Body of pancreas (tissue), 4 donors: Measurements from ENCODE around the gene AGBL4. TPM values are rescaled to one million over a fixed set of nuclear protein-coding genes. Genes with fewer than 3 reads are reported as not detected.

ENCODE experiments used
- ATAC-seq: fragments of 150-250 bp; one replicate; pipeline ENCODE4 v1.9.1; 2016
- DNase-seq, 4 donors: peaks; one replicate each; pipeline ENCODE4 v3.0.0-alpha.2; 2019
- H3K27ac ChIP-seq, 4 donors: fragments of 200-600 bp; sonication (generic); 1 replicate in 3 of 4; 2 replicates in 1 of 4; pipeline versions ENCODE4 v1.5.1 to v1.6.1; 2016 to 2019; ENCODE audit warnings: mild to moderate bottlenecking in 1 of 4, mixed read lengths in 1 of 4, moderate library complexity in 1 of 4
- H3K27me3 ChIP-seq, 2 donors: fragments of 200-600 bp; sonication (generic); one replicate each; pipeline ENCODE4 v1.6.0; 2016; ENCODE audit warnings: mild to moderate bottlenecking in 1 of 2
- H3K36me3 ChIP-seq, 2 donors: fragments of 200-600 bp; sonication (generic); replicated peaks in 1 of 2; 2 replicates each; pipeline ENCODE4 v1.5.1; 2016; ENCODE audit warnings: low read depth in 2 of 2; ENCODE audit not compliant: insufficient read depth in 1 of 2
- H3K4me1 ChIP-seq: fragments of 200-600 bp; sonication (generic); one replicate; pipeline ENCODE4 v1.6.0; 2016
- H3K4me3 ChIP-seq, 2 donors: fragments of 200-600 bp; sonication (generic); 1 replicate in 1 of 2; 2 replicates in 1 of 2; pipeline ENCODE4 v1.5.1; 2016 to 2019
- H3K9me3 ChIP-seq, 3 donors: fragments of 200-600 bp; sonication (generic); 1 replicate in 2 of 3; 2 replicates in 1 of 3; pipeline ENCODE4 v1.5.1; 2016
- POLR2A ChIP-seq, 3 donors: fragments of 450-650 bp; IDR thresholded peaks; one replicate each; pipeline ENCODE4 v1.6.1; 2016; ENCODE audit warnings: antibody characterized with exemption in 3 of 3, mild to moderate bottlenecking in 2 of 3
- WGBS, 2 donors: methylation state at CpG; one replicate each; pipeline ENCODE4 v1.1.5; 2017; 5-methylcytosine and 5-hydroxymethylcytosine counted together
- intact Hi-C: fragments of 100-400 bp; cut with DNase I; formaldehyde crosslinking; loops from one replicate; pipeline ENCODE4 v1.15.1; 2023
- total RNA-seq, 2 donors: library from RNA; depleted of rRNA; stranded (reverse); fragments of >200 nt; gene quantifications; one replicate each; pipeline ENCODE4 v1.1.0, GENCODE V29; 2016
- TF ChIP-seq, protein P1 (sequence below), 7 experiments: fragments of 450-650 bp in 4 of 7; fragments of 200-600 bp in 3 of 7; sonication (generic) in 3 of 7; IDR thresholded peaks; one replicate each; pipeline ENCODE4 v1.5.1; 2016 to 2019; ENCODE audit warnings: antibody characterized with exemption in 7 of 7

Gene AGBL4
- total RNA-seq, 2 donors from 2014 or later: 0.33 to 0.78 TPM

DNA sequence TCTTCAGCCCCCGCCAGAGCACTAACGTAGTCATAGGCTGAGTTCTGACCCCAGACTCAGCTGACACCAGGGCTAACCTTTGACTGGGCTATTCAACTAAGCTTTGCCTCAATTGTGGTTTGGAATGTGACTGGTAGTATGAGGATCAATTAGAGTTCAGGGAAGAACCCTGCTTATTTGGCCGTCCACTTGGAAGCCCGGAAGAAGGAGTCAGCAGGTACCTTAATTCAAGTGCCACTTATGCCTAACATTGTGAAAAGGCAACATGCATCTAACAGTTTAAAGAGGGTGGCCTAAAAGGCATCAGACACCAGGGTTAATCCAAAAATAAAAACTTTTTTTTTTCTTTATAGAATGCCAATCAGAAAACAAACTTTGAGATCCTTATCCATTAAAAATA lies 1339.4 kb downstream of the AGBL4 start:
- WGBS, 2 donors: 86 to 94% methylated on average over 4 of the region's 4 CpGs
- Histone ChIP-seq H3K4me3 (no peak overlapping the region), H3K36me3 (no peaks in the 10 kb centered on the region), H3K27me3 (no peaks in the 10 kb centered on the region), H3K9me3 (no peaks in the 10 kb centered on the region), H3K4me1 (no peaks in the 10 kb centered on the region), H3K27ac (no peak overlapping the region)
- no peak for TF ChIP-seq POLR2A (IDR thresholded peaks at IDR 0.05)
- TF ChIP-seq, protein P1, sequence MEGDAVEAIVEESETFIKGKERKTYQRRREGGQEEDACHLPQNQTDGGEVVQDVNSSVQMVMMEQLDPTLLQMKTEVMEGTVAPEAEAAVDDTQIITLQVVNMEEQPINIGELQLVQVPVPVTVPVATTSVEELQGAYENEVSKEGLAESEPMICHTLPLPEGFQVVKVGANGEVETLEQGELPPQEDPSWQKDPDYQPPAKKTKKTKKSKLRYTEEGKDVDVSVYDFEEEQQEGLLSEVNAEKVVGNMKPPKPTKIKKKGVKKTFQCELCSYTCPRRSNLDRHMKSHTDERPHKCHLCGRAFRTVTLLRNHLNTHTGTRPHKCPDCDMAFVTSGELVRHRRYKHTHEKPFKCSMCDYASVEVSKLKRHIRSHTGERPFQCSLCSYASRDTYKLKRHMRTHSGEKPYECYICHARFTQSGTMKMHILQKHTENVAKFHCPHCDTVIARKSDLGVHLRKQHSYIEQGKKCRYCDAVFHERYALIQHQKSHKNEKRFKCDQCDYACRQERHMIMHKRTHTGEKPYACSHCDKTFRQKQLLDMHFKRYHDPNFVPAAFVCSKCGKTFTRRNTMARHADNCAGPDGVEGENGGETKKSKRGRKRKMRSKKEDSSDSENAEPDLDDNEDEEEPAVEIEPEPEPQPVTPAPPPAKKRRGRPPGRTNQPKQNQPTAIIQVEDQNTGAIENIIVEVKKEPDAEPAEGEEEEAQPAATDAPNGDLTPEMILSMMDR (IDR thresholded peaks at IDR 0.05): no peak
- intact Hi-C loops: no loop called here
- no peak for ATAC-seq
- DNase-seq: no peak

DNA sequence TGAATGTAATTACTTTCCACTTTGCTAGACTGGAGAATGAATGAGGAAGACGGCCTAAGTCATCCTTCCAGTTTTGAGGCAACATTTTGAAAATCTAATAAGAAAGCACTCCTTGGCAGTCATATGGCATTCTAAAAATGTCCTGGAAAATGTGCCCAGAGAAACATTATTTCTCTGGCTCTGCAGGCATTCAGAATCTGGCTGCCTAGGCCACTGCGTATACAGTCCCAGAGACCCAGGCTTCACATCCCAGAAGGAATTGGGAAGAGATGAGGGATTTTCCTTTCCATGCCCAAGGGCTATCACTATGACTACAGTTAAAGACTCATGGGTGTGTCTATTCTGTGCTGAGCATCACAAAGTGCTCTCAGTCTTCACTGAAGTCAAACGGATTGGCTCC lies 1339.9 kb downstream of the AGBL4 start:
- TF ChIP-seq, protein P1 (IDR thresholded peaks at IDR 0.05): no peak
- TF ChIP-seq POLR2A (IDR thresholded peaks at IDR 0.05): no peak
- no peaks in the 10 kb centered on the region for H3K9me3 ChIP-seq
- intact Hi-C loops: no loop called here
- WGBS, 2 donors: 82 to 87% methylated on average over 3 of the region's 3 CpGs
- H3K4me3 ChIP-seq: no peak overlapping the region
- no peaks in the 10 kb centered on the region for H3K4me1 ChIP-seq
- H3K27me3 ChIP-seq: no peaks in the 10 kb centered on the region
- no peak overlapping the region for H3K27ac ChIP-seq
- ATAC-seq: no peak
- DNase-seq: no peak
- no peaks in the 10 kb centered on the region for H3K36me3 ChIP-seq

DNA sequence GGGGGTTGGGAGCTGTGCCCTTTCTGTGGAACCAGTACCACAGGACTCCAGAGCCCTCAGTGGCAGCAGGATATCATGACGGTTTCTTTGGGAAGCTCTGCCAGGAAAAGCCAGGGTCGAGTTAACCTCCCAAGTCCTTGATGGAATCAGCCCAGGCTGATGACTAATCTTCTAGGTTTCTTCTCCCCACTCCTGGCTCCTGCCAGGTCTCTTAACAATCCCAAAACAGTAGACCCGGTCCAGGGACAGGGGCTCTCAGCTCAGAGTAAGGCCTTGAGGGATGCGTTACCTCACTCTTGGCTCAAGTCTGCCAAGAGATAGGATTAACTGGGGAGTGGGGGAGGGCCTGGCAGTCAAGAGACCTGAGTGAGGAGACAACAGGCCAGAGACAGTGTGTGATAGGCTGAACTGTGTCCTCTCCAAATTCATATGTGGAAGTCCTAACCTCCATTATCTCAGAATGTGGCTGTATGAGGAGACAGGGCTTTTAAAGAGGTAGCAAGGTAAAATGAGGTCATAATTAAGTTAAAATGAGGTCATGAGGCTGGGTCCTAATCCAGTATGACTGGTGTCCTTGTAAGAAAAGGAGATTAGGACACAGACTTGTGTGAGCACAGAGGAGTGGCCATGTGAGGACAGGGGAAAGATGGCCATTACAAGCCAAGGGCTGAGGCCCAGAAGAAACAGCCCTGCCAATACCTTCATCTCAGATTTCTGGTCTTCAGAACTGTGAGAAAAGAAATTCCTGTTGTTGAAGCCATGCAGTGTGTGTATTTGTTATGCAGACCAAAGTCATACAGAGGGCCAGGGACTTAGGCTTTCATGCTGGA lies 1342.1 kb downstream of the AGBL4 start:
- ATAC-seq (no peak), DNase-seq (no peak)
- Histone ChIP-seq H3K4me3 (no peak overlapping the region), H3K36me3 (no peaks in the 10 kb centered on the region), H3K4me1 (no peaks in the 10 kb centered on the region), H3K27me3 (no peaks in the 10 kb centered on the region), H3K27ac (no peak overlapping the region), H3K9me3 (no peaks in the 10 kb centered on the region)
- no peak for TF ChIP-seq POLR2A (IDR thresholded peaks at IDR 0.05)
- TF ChIP-seq, protein P1 (IDR thresholded peaks at IDR 0.05): no peak
- WGBS, 2 donors: 72% methylated on average over 4 of the region's 4 CpGs; no CpG with 5 or more reads in 1 of the 2 donors
- intact Hi-C loops: no loop called here

DNA sequence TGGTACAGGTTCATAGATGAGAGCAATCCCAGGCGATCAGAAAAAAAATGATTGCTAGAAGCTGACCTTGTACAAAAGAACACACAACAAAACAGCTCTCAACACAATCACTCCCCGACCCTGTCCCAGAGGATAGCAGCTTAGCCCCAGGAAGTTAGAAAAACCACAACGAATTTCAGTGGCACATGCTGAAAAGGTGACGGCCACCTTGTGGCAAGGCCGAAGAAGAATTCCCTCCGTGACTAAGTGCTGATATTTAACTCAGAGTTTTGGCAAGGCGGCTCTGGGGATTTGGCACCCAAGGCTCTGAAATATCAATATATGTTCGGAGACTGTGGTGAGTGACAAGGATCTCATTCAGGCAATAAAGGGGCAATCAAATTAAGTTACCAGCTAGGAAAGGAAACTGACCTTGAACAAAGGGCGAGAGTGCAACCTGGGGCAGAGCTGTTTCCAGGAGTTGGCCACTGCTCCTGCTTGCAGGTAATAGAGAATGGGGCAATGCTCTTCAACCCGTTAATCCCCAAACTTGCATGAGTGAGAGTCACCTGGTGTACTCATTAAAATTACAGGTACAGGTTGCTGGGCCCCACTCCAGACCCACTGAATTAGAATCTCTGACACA lies 1343.2 kb downstream of the AGBL4 start:
- H3K9me3 ChIP-seq: no peaks in the 10 kb centered on the region
- peak overlapping the region in 2 of 4 donors; percentile 5 to 43 for H3K27ac ChIP-seq
- peak in 1 of 4 donors; percentile 20 for DNase-seq
- no peaks in the 10 kb centered on the region for H3K36me3 ChIP-seq
- no peak for ATAC-seq
- WGBS, 2 donors: 17 to 26% methylated on average over 9 to 10 of the region's 10 CpGs
- intact Hi-C loops: no loop called here
- H3K27me3 ChIP-seq: no peaks in the 10 kb centered on the region
- no peak overlapping the region for H3K4me3 ChIP-seq
- TF ChIP-seq, protein P1 (IDR thresholded peaks at IDR 0.05): peak in 3 of 7 experiments; percentile 18 to 22 (median 21)
- no peak for TF ChIP-seq POLR2A (IDR thresholded peaks at IDR 0.05)
- H3K4me1 ChIP-seq: no peaks in the 10 kb centered on the region
